Vagina (tissue), 2 donors: ENCODE results near the gene DLG2. TPM values are rescaled to one million over a fixed set of nuclear protein-coding genes. Genes with fewer than 3 reads are reported as not detected.

ENCODE experiments used
- DNase-seq, 2 donors: peaks; one replicate each; pipeline ENCODE4 v3.0.0-alpha.2; 2017; ENCODE audit errors: extremely low spot score in 2 of 2
- H3K27ac ChIP-seq: fragments of 200-600 bp; sonication (generic); one replicate; pipeline ENCODE4 v1.5.1; 2019
- H3K27me3 ChIP-seq: fragments of 200-600 bp; sonication (generic); one replicate; pipeline ENCODE4 v1.5.1; 2019
- H3K36me3 ChIP-seq, 2 donors: fragments of 200-600 bp; sonication (generic); one replicate each; pipeline ENCODE4 v1.5.1; 2017 to 2019
- H3K4me1 ChIP-seq: fragments of 200-600 bp; sonication (generic); one replicate; pipeline ENCODE4 v1.5.1; 2019
- H3K4me3 ChIP-seq, 2 donors: fragments of 200-600 bp; sonication (generic); 1 replicate in 1 of 2; 2 replicates in 1 of 2; pipeline ENCODE4 v1.5.1; 2016 to 2019
- H3K9me3 ChIP-seq: fragments of 200-600 bp; sonication (generic); one replicate; pipeline ENCODE4 v1.5.1; 2019
- CTCF ChIP-seq, 3 experiments: fragments of 450-650 bp in 2 of 3; fragments of 200-600 bp in 1 of 3; sonication (generic) in 1 of 3; IDR thresholded peaks; one replicate each; pipeline ENCODE4 v1.5.1; 2017 to 2019; ENCODE audit warnings: antibody characterized with exemption in 3 of 3, mild to moderate bottlenecking in 2 of 3, moderate library complexity in 2 of 3
- POLR2A ChIP-seq, 2 donors: fragments of 450-650 bp; IDR thresholded peaks; one replicate each; pipeline ENCODE4 v1.6.1; 2017; ENCODE audit warnings: antibody characterized with exemption in 2 of 2, mild to moderate bottlenecking in 2 of 2, moderate library complexity in 2 of 2
- POLR2AphosphoS5 ChIP-seq, 2 donors: sonication (generic); formaldehyde crosslinking; IDR thresholded peaks; one replicate each; pipeline ENCODE4 v1.9.0; 2017; ENCODE audit warnings: antibody characterized with exemption in 2 of 2, mild to moderate bottlenecking in 2 of 2, low read depth in 1 of 2; ENCODE audit not compliant: insufficient read depth in 1 of 2
- intact Hi-C: fragments of 100-400 bp; cut with DNase I; formaldehyde crosslinking; loops from one replicate; pipeline ENCODE4 v1.15.1; 2023
- total RNA-seq: library from RNA; depleted of rRNA; stranded (reverse); fragments of >200 nt; gene quantifications from one replicate; pipeline ENCODE4 v1.2.3, GENCODE V29; 2016

The DLG2 gene
- total RNA-seq, 1 donor from 2014 or later = 10.1 TPM

- H3K27ac ChIP-seq = no peak overlapping the region
- no peaks in the 10 kb centered on the region for H3K4me1 ChIP-seq
- intact Hi-C loops = no loop called here
- no peak for TF ChIP-seq POLR2A (IDR thresholded peaks at IDR 0.05)
- no peak for TF ChIP-seq CTCF (IDR thresholded peaks at IDR 0.05)
- TF ChIP-seq POLR2AphosphoS5 (IDR thresholded peaks at IDR 0.05; ENCODE audit: insufficient read depth in 1 of 2, low read depth in 1 of 2) = no peak
- H3K9me3 ChIP-seq = no peaks in the 10 kb centered on the region
- H3K36me3 ChIP-seq = no peaks in the 10 kb centered on the region
- no peak overlapping the region for H3K4me3 ChIP-seq
- no peak for DNase-seq
- no peaks in the 10 kb centered on the region for H3K27me3 ChIP-seq
Observed at GRCh38 chr11:85551881-85552280, 75.3 kb downstream of the DLG2 start.

GRCh38 chr11:85541683-85542082 lies 85.5 kb downstream of the DLG2 start:
- Histone ChIP-seq H3K4me1 (no peaks in the 10 kb centered on the region), H3K27me3 (no peaks in the 10 kb centered on the region), H3K36me3 (no peaks in the 10 kb centered on the region), H3K4me3 (no peak overlapping the region), H3K27ac (no peak overlapping the region), H3K9me3 (no peaks in the 10 kb centered on the region)
- no peak for DNase-seq
- intact Hi-C loops = no loop called here
- TF ChIP-seq CTCF (IDR thresholded peaks at IDR 0.05) (no peak), POLR2AphosphoS5 (IDR thresholded peaks at IDR 0.05; ENCODE audit: insufficient read depth in 1 of 2, low read depth in 1 of 2) (no peak), POLR2A (IDR thresholded peaks at IDR 0.05) (no peak)

GRCh38 chr11:85540635-85541205 lies 86.4 kb downstream of the DLG2 start:
- Histone ChIP-seq H3K4me1 (no peaks in the 10 kb centered on the region), H3K27me3 (no peaks in the 10 kb centered on the region), H3K36me3 (no peaks in the 10 kb centered on the region), H3K9me3 (no peaks in the 10 kb centered on the region), H3K4me3 (no peak overlapping the region), H3K27ac (no peak overlapping the region)
- intact Hi-C loops = no loop called here
- TF ChIP-seq POLR2A (IDR thresholded peaks at IDR 0.05) = no peak
- TF ChIP-seq POLR2AphosphoS5 (IDR thresholded peaks at IDR 0.05; ENCODE audit: insufficient read depth in 1 of 2, low read depth in 1 of 2) = no peak
- no peak for TF ChIP-seq CTCF (IDR thresholded peaks at IDR 0.05)
- no peak for DNase-seq

- intact Hi-C loops = no loop called here
- Histone ChIP-seq H3K4me3 (no peak overlapping the region), H3K9me3 (no peaks in the 10 kb centered on the region), H3K27ac (no peak overlapping the region), H3K4me1 (no peaks in the 10 kb centered on the region), H3K27me3 (no peaks in the 10 kb centered on the region), H3K36me3 (no peaks in the 10 kb centered on the region)
- TF ChIP-seq CTCF (IDR thresholded peaks at IDR 0.05) = no peak
- no peak for TF ChIP-seq POLR2A (IDR thresholded peaks at IDR 0.05)
- TF ChIP-seq POLR2AphosphoS5 (IDR thresholded peaks at IDR 0.05; ENCODE audit: insufficient read depth in 1 of 2, low read depth in 1 of 2) = no peak
- DNase-seq = no peak
Observed at GRCh38 chr11:85540181-85540580, 87.0 kb downstream of the DLG2 start.

GRCh38 chr11:85539740-85540139 lies 87.4 kb downstream of the DLG2 start:
- no peaks in the 10 kb centered on the region for H3K36me3 ChIP-seq
- H3K4me1 ChIP-seq = no peaks in the 10 kb centered on the region
- H3K27me3 ChIP-seq = no peaks in the 10 kb centered on the region
- no peak overlapping the region for H3K4me3 ChIP-seq
- DNase-seq = no peak
- intact Hi-C loops = no loop called here
- TF ChIP-seq CTCF (IDR thresholded peaks at IDR 0.05) (no peak), POLR2A (IDR thresholded peaks at IDR 0.05) (no peak), POLR2AphosphoS5 (IDR thresholded peaks at IDR 0.05; ENCODE audit: insufficient read depth in 1 of 2, low read depth in 1 of 2) (no peak)
- H3K9me3 ChIP-seq = no peaks in the 10 kb centered on the region
- no peak overlapping the region for H3K27ac ChIP-seq
